GM18909 (cell line): ENCODE measurements around the gene FHDC1.

Experiments used
- ATAC-seq: cut with Tn5 transposase; IDR thresholded peaks from one replicate; pipeline ENCODE4 v1.9.1; 2021; ENCODE audit warnings: mild to moderate bottlenecking; ENCODE audit not compliant: unreplicated experiment, poor library complexity

FHDC1 gene

GRCh38 chr4:153028535-153028934 lies 92.4 kb downstream of the FHDC1 start:
- ATAC-seq: no peak
